ENCODE data around the gene ADGRG1.
A peak's percentile ranks its signal among the peaks of the same experiment; 100 is the strongest.

ADGRG1 gene

GRCh38 chr16:57664662-57665025 lies 36.2 kb downstream of the ADGRG1 start:
- TF ChIP-seq, protein P1, sequence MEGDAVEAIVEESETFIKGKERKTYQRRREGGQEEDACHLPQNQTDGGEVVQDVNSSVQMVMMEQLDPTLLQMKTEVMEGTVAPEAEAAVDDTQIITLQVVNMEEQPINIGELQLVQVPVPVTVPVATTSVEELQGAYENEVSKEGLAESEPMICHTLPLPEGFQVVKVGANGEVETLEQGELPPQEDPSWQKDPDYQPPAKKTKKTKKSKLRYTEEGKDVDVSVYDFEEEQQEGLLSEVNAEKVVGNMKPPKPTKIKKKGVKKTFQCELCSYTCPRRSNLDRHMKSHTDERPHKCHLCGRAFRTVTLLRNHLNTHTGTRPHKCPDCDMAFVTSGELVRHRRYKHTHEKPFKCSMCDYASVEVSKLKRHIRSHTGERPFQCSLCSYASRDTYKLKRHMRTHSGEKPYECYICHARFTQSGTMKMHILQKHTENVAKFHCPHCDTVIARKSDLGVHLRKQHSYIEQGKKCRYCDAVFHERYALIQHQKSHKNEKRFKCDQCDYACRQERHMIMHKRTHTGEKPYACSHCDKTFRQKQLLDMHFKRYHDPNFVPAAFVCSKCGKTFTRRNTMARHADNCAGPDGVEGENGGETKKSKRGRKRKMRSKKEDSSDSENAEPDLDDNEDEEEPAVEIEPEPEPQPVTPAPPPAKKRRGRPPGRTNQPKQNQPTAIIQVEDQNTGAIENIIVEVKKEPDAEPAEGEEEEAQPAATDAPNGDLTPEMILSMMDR (IDR thresholded peaks at IDR 0.05; ENCODE audit: low read depth, low read length): no peak
- no peak overlapping the region for H3K4me3 ChIP-seq (replicated peaks in 1 of 2; ENCODE audit: low read depth in 2 of 2, low read length in 2 of 2)
- no peak for DNase-seq (ENCODE audit: low read depth in 2 of 2)

DNA sequence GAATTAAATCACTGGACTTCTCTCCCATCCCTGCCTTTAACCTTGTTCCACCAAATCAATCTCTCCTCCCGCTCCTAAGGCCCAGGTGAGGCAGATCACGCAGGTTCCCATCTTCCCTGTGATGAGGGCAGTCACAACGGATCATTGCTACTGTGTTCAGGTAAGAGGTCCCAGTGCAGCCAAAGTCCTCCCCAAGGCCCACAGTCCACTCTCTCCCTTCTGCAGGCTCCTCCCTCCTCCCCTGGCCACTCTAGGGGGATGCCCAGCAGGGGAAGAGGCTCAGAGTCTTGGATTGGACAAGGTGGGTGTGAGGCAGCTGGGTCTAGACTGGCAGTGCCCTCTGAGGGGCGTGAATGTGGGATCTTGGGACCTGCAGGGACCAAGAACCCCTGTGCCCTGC lies 37.1 kb downstream of the ADGRG1 start:
- TF ChIP-seq, protein P1 (IDR thresholded peaks at IDR 0.05; ENCODE audit: low read depth, low read length): no peak
- no peak for DNase-seq (ENCODE audit: low read depth in 2 of 2)
- H3K4me3 ChIP-seq (replicated peaks in 1 of 2; ENCODE audit: low read depth in 2 of 2, low read length in 2 of 2): no peak overlapping the region

DNA sequence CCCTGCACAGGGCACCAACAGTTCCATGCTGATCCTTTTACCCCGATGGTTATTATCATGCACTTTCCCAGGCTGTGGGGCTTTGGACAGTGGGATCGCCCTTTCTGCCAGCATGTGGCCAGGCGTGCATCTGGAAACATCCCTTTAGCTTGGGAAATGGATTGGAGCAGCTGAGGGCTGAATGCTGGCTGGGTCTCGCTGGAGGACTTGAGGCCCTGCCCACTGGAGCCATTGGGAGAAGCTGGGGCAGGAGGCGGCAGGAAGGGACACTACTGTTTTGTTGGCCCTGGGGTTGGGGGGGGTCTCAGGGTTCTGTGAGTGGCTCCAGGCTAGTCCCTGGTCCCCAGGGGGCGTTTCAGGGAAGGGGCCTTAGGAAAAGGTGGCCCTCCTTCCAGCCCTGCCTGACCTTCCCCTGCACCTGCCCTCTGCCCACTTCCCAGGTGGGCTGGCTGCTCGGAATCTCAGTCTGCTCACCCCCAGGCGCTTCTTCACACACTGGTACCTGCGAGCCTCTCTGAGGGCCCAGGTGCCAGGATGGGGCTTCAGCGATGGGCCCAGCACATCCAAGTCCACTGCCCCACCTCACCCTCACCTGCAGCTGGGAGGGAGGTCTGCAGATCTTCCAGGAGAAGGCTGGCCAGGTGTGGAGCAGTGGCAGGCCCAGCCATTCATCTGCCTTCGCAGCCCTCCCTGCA lies 38.1 kb downstream of the ADGRG1 start:
- TF ChIP-seq, protein P1 (IDR thresholded peaks at IDR 0.05; ENCODE audit: low read depth, low read length): no peak
- H3K4me3 ChIP-seq (replicated peaks in 1 of 2; ENCODE audit: low read depth in 2 of 2, low read length in 2 of 2): no peak overlapping the region
- no peak for DNase-seq (ENCODE audit: low read depth in 2 of 2)

GRCh38 chr16:57667048-57667525 lies 38.7 kb downstream of the ADGRG1 start:
- no peak overlapping the region for H3K4me3 ChIP-seq (replicated peaks in 1 of 2; ENCODE audit: low read depth in 2 of 2, low read length in 2 of 2)
- no peak for DNase-seq (ENCODE audit: low read depth in 2 of 2)
- TF ChIP-seq, protein P1 (IDR thresholded peaks at IDR 0.05; ENCODE audit: low read depth, low read length): no peak

- H3K4me3 ChIP-seq (replicated peaks in 1 of 2; ENCODE audit: low read depth in 2 of 2, low read length in 2 of 2): no peak overlapping the region
- peak in 1 of 2 donors; percentile 51 for DNase-seq (ENCODE audit: low read depth in 2 of 2)
- TF ChIP-seq, protein P1 (IDR thresholded peaks at IDR 0.05; ENCODE audit: low read depth, low read length): peak; percentile 11
Measured at GRCh38 chr16:57667526-57668262, 39.3 kb downstream of the ADGRG1 start.

DNA sequence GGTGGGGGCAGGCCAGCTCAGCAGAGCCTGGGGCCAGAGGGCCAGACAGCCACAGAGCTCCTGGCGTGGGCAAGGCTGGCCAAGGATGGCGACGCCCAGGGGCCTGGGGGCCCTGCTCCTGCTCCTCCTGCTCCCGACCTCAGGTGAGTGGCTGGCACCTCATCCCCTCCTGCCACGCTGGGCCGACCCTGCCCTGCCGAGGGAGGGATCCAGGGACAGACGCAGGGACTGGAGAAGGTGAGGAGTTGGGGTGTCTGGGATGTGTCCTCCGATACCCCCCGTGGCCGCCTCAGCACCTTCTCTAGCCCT lies 39.8 kb downstream of the ADGRG1 start, which contains the start of gene ADGRG3:
TSS of gene ADGRG3 (plus strand) at position 44 of the 309 bp plus-strand sequence. CDS start at position 86, 42 bp downstream.
- TF ChIP-seq, protein P1 (IDR thresholded peaks at IDR 0.05; ENCODE audit: low read depth, low read length): no peak
- no peak within 1 kb of the TSS for H3K4me3 ChIP-seq (replicated peaks in 1 of 2; ENCODE audit: low read depth in 2 of 2, low read length in 2 of 2)
- no peak for DNase-seq (ENCODE audit: low read depth in 2 of 2)

All from cardiac fibroblast (primary cell).